Prostate gland (tissue), 2 donors: Measurements from ENCODE around the gene RIMBP2.

ENCODE experiments used
- CTCF ChIP-seq, 4 experiments: fragments of 200-600 bp in 2 of 4; fragments of 450-650 bp in 2 of 4; sonication (generic) in 2 of 4; IDR thresholded peaks; 1 replicate in 3 of 4; 2 replicates in 1 of 4; pipeline ENCODE4 v1.5.1; 2016 to 2019; ENCODE audit warnings: antibody characterized with exemption in 4 of 4, mild to moderate bottlenecking in 2 of 4, moderate library complexity in 2 of 4
- POLR2A ChIP-seq: fragments of 450-650 bp; IDR thresholded peaks from one replicate; pipeline ENCODE4 v1.6.1; 2016; ENCODE audit warnings: antibody characterized with exemption, mild to moderate bottlenecking
- POLR2AphosphoS5 ChIP-seq: sonication (generic); formaldehyde crosslinking; IDR thresholded peaks from one replicate; pipeline ENCODE4 v1.6.1; 2017; ENCODE audit warnings: antibody characterized with exemption

GRCh38 chr12:130385193-130385592 lies 330.9 kb downstream of the RIMBP2 start:
- TF ChIP-seq CTCF (IDR thresholded peaks at IDR 0.05): no peak
- no peak for TF ChIP-seq POLR2AphosphoS5
- no peak for TF ChIP-seq POLR2A
